ENCODE data around the gene SLC9A7. TPM values are rescaled to one million over a fixed set of nuclear protein-coding genes. Genes with fewer than 3 reads are reported as not detected.

Gene SLC9A7
- total RNA-seq, 3 donors from 2014 or later = 1.6 to 28.1 (median 12.8) TPM

- DNase-seq (ENCODE audit: low spot score in 2 of 2) = no peak
- Histone ChIP-seq H3K36me3 (no peaks in the 10 kb centered on the region), H3K9me3 (no peaks in the 10 kb centered on the region), H3K27ac (no peak overlapping the region), H3K4me1 (no peaks in the 10 kb centered on the region), H3K27me3 (peaks cover 0 to 38% of the 10 kb centered on the region in 2 donors), H3K4me3 (no peak overlapping the region)
- intact Hi-C loops (cut with DNase I; ENCODE audit: low total_unique reads) = no loop called here
- TF ChIP-seq POLR2AphosphoS5 (IDR thresholded peaks at IDR 0.05) (no peak), POLR2A (IDR thresholded peaks at IDR 0.05) (no peak), CTCF (IDR thresholded peaks at IDR 0.05) (no peak)
These were observed 110.3 kb downstream of the SLC9A7 start for GRCh38 chrX:46648660-46649059.

- H3K36me3 ChIP-seq = no peaks in the 10 kb centered on the region
These were observed 111.7 kb downstream of the SLC9A7 start for GRCh38 chrX:46647251-46647650.

GRCh38 chrX:46645614-46646013, 113.3 kb downstream of the SLC9A7 start:
- no peak for DNase-seq (ENCODE audit: low spot score in 2 of 2)
- H3K9me3 ChIP-seq = no peaks in the 10 kb centered on the region
- H3K4me3 ChIP-seq = no peak overlapping the region
- TF ChIP-seq POLR2A (IDR thresholded peaks at IDR 0.05) (no peak), POLR2AphosphoS5 (IDR thresholded peaks at IDR 0.05) (no peak), CTCF (IDR thresholded peaks at IDR 0.05) (no peak)
- H3K27me3 ChIP-seq = peaks cover 0 to 32% of the 10 kb centered on the region in 2 donors
- no peaks in the 10 kb centered on the region for H3K4me1 ChIP-seq
- H3K36me3 ChIP-seq = no peaks in the 10 kb centered on the region
- intact Hi-C loops (cut with DNase I; ENCODE audit: low total_unique reads) = no loop called here
- H3K27ac ChIP-seq = no peak overlapping the region

More at GRCh38 chrX:46647251-46647650, 111.7 kb downstream of the SLC9A7 start:
- Histone ChIP-seq H3K4me1 (no peaks in the 10 kb centered on the region), H3K27me3 (peaks cover 0 to 38% of the 10 kb centered on the region in 2 donors), H3K27ac (no peak overlapping the region), H3K4me3 (no peak overlapping the region), H3K9me3 (no peaks in the 10 kb centered on the region)
- intact Hi-C loops (cut with DNase I; ENCODE audit: low total_unique reads) = no loop called here
- no peak for DNase-seq (ENCODE audit: low spot score in 2 of 2)
- TF ChIP-seq CTCF (IDR thresholded peaks at IDR 0.05) = no peak
- TF ChIP-seq POLR2AphosphoS5 (IDR thresholded peaks at IDR 0.05) = no peak
- TF ChIP-seq POLR2A (IDR thresholded peaks at IDR 0.05) = no peak

- TF ChIP-seq POLR2A (IDR thresholded peaks at IDR 0.05) (no peak), POLR2AphosphoS5 (IDR thresholded peaks at IDR 0.05) (no peak), CTCF (IDR thresholded peaks at IDR 0.05) (no peak)
- Histone ChIP-seq H3K36me3 (no peaks in the 10 kb centered on the region), H3K27me3 (peaks cover 0 to 27% of the 10 kb centered on the region in 2 donors), H3K27ac (no peak overlapping the region), H3K9me3 (no peaks in the 10 kb centered on the region), H3K4me3 (no peak overlapping the region), H3K4me1 (no peaks in the 10 kb centered on the region)
- intact Hi-C loops (cut with DNase I; ENCODE audit: low total_unique reads) = loop anchor here (5.0 kb wide), 1 partner anchor 106 kb away; no protein-coding TSS in a partner anchor
- no peak for DNase-seq (ENCODE audit: low spot score in 2 of 2)
These were observed 115.3 kb downstream of the SLC9A7 start for GRCh38 chrX:46643636-46644035.

- TF ChIP-seq POLR2A (IDR thresholded peaks at IDR 0.05) (no peak), CTCF (IDR thresholded peaks at IDR 0.05) (peak in 2 of 3 donors; percentile 32 to 39), POLR2AphosphoS5 (IDR thresholded peaks at IDR 0.05) (no peak)
- Histone ChIP-seq H3K9me3 (no peaks in the 10 kb centered on the region), H3K4me1 (no peaks in the 10 kb centered on the region), H3K27ac (no peak overlapping the region), H3K36me3 (no peaks in the 10 kb centered on the region), H3K4me3 (no peak overlapping the region), H3K27me3 (peaks cover 0 to 14% of the 10 kb centered on the region in 2 donors)
- DNase-seq (ENCODE audit: low spot score in 2 of 2) = no peak
- intact Hi-C loops (cut with DNase I; ENCODE audit: low total_unique reads) = loop anchor here (5.0 kb wide), 1 partner anchor 105 kb away; no protein-coding TSS in a partner anchor
These were observed 116.8 kb downstream of the SLC9A7 start for GRCh38 chrX:46642145-46642544.
